Heart left ventricle (tissue), 16 donors: ENCODE measurements around the gene HTR3C. TPM values are rescaled to one million over a fixed set of nuclear protein-coding genes. Genes with fewer than 3 reads are reported as not detected.

Experiments used
- ATAC-seq, 4 donors: fragments of 200-7000 bp; cut with Tn5 transposase; one replicate each; pipeline ENCODE4 v1.9.1; 2020 to 2022; ENCODE audit warnings: moderate library complexity in 4 of 4, mild to moderate bottlenecking in 3 of 4, moderate number of reproducible peaks in 1 of 4
- DNase-seq, 5 donors: peaks; one replicate each; pipeline ENCODE4 v3.0.0-alpha.2; 2020
- H3K27ac ChIP-seq, 12 donors: fragments of 200-600 bp; sonication (generic) in 4 of 12; one replicate each; pipeline versions ENCODE4 v1.5.0 to v1.8.0; 2016 to 2022; ENCODE audit warnings: mild to moderate bottlenecking in 2 of 12
- H3K27me3 ChIP-seq, 9 donors: fragments of 200-600 bp; sonication (generic) in 2 of 9; one replicate each; pipeline versions ENCODE4 v1.5.1 to v1.8.0; 2016 to 2022; ENCODE audit warnings: mild to moderate bottlenecking in 3 of 9
- H3K36me3 ChIP-seq, 9 donors: fragments of 200-600 bp; sonication (generic) in 2 of 9; one replicate each; pipeline versions ENCODE4 v1.5.0 to v1.8.0; 2018 to 2022; ENCODE audit warnings: mild to moderate bottlenecking in 2 of 9
- H3K4me1 ChIP-seq, 12 donors: fragments of 200-600 bp; sonication (generic) in 4 of 12; one replicate each; pipeline versions ENCODE4 v1.5.0 to v1.8.0; 2016 to 2022; ENCODE audit warnings: mild to moderate bottlenecking in 3 of 12
- H3K4me3 ChIP-seq, 12 donors: fragments of 200-600 bp; sonication (generic) in 4 of 12; one replicate each; pipeline versions ENCODE4 v1.5.0 to v1.8.0; 2017 to 2022; ENCODE audit warnings: mild to moderate bottlenecking in 9 of 12, moderate library complexity in 4 of 12
- H3K9me3 ChIP-seq, 12 donors: fragments of 200-600 bp; sonication (generic) in 4 of 12; one replicate each; pipeline versions ENCODE4 v1.5.0 to v1.8.0; 2016 to 2022; ENCODE audit warnings: mild to moderate bottlenecking in 1 of 12
- CTCF ChIP-seq, 12 donors: fragments of 200-600 bp; sonication (generic) in 4 of 12; IDR thresholded peaks; one replicate each; pipeline versions ENCODE4 v1.5.0 to v1.8.0; 2018 to 2022; ENCODE audit warnings: antibody characterized with exemption in 12 of 12, mild to moderate bottlenecking in 5 of 12
- POLR2A ChIP-seq, 2 donors: fragments of 450-650 bp; IDR thresholded peaks; one replicate each; pipeline ENCODE4 v1.6.1; 2017; ENCODE audit warnings: antibody characterized with exemption in 2 of 2, mild to moderate bottlenecking in 2 of 2, moderate library complexity in 2 of 2
- WGBS, 4 donors: extraction: QIAGEN DNeasy Blood & Tissue Kit in 2 of 4; methylation state at CpG; one replicate each; pipeline versions ENCODE4 v1.1.5 to v1.1.7; 2013 to 2018; 5-methylcytosine and 5-hydroxymethylcytosine counted together
- intact Hi-C, 10 donors: fragments of 100-400 bp; cut with DNase I; formaldehyde crosslinking; loops; one replicate each; pipeline versions ENCODE4 v1.11.1 to v1.14.2; 2022
- polyA plus RNA-seq, 2 donors: library from polyadenylated mRNA; stranded (reverse); fragments of 200-250 nt; gene quantifications; one replicate each; pipeline ENCODE4 v1.2.3, GENCODE V29; 2013
- total RNA-seq, 9 donors: library from RNA; depleted of rRNA in 2 of 9; stranded (reverse); fragments of >200 nt in 2 of 9; fragmentation: NEBNext Ultra II Directional in 3 of 9; extraction: Animal tissue kit (Norgen Biotek cat#: 25700) in 3 of 9; gene quantifications; one replicate each; pipeline versions ENCODE4 v1.1.0 to v1.2.4, GENCODE V29; 2016 to 2023
- donor health status: ischemic (EF 13 %, LVEDD 7.1; RV severe dilation, severe dysfunction).
- donor health status: healthy with polysubstance abuse.
- donor health status: DM: no; HTN: yes; CAD: no.
- donor health status: DM: no; HTN: no; CAD: no.
- donor health status: ischemic (EF 25% LVEDD 6.9; RV normal size, moderate dysfunction).
- donor health status: ischemic (EF 25% LVEDD 5.7; RV mildly dilated, moderate dysfunction).
- donor health status: healthy.
- donor health status: DM: yes; HTN: yes; CAD: no.
- donor health status: ischemic (EF 35%, LVEDD 5.7; RV mildly dilated, moderate dysfunction).
- donor health status: nonischemic (EF 11% LVEDD 7.7; RV severe dilation, severe dysfunction).
- donor health status: DM: yes; HTN: yes; CAD: no.
- donor health status: PGD.
- donor health status: ischemic (EF 29% LVEDD 5.4; RV normal size, mild dysfunction).
- donor health status: nonischemic (EF 23%, LVEDD 6.1; RV moderate dilation, normal function).

HTR3C gene
- total and polyA plus RNA-seq, 11 donors: not detected

GRCh38 chr3:184042617-184043016, 10.2 kb upstream of the HTR3C start:
- no peak for DNase-seq
- no peaks in the 10 kb centered on the region for H3K36me3 ChIP-seq

GRCh38 chr3:184045995-184046394, 6.9 kb upstream of the HTR3C start:
- ATAC-seq: no peak
- H3K27ac ChIP-seq: no peak overlapping the region
- DNase-seq: no peak
- H3K27me3 ChIP-seq: no peaks in the 10 kb centered on the region
- H3K4me3 ChIP-seq: no peak overlapping the region
- 90 to 95% (median 90%) methylated on average over 5 of the region's 5 CpGs for WGBS, 4 donors
- no peaks in the 10 kb centered on the region for H3K36me3 ChIP-seq
- TF ChIP-seq POLR2A (IDR thresholded peaks at IDR 0.05) (no peak), CTCF (IDR thresholded peaks at IDR 0.05) (no peak)
- no peaks in the 10 kb centered on the region for H3K9me3 ChIP-seq
- no peaks in the 10 kb centered on the region for H3K4me1 ChIP-seq
- intact Hi-C loops: loop anchor here in 1 of 10 donors (10.0 kb wide), 1 partner anchor 219 kb away; the partner anchor contains the start of gene CAMK2N2

More at GRCh38 chr3:184042617-184043016, 10.2 kb upstream of the HTR3C start:
- TF ChIP-seq POLR2A (IDR thresholded peaks at IDR 0.05): no peak
- no peak for TF ChIP-seq CTCF (IDR thresholded peaks at IDR 0.05)
- Histone ChIP-seq H3K27me3 (no peaks in the 10 kb centered on the region), H3K4me1 (no peaks in the 10 kb centered on the region), H3K4me3 (no peak overlapping the region), H3K9me3 (no peaks in the 10 kb centered on the region), H3K27ac (no peak overlapping the region)
- intact Hi-C loops: loop anchor here in 1 of 10 donors (10.0 kb wide), 1 partner anchor 222 kb away; the partner anchor contains the start of gene CAMK2N2
- 80 to 93% (median 86%) methylated on average over 1 of the region's 1 CpG for WGBS, 4 donors
- no peak for ATAC-seq

GRCh38 chr3:184050217-184050847, 2.5 kb upstream of the HTR3C start:
- ATAC-seq: no peak
- H3K27ac ChIP-seq: no peak overlapping the region
- DNase-seq: no peak
- WGBS, 4 donors: 79 to 83% (median 79%) methylated on average over 7 of the region's 7 CpGs
- H3K4me3 ChIP-seq: no peak overlapping the region
- H3K36me3 ChIP-seq: no peaks in the 10 kb centered on the region
- TF ChIP-seq POLR2A (IDR thresholded peaks at IDR 0.05): no peak
- TF ChIP-seq CTCF (IDR thresholded peaks at IDR 0.05): no peak
- H3K27me3 ChIP-seq: no peaks in the 10 kb centered on the region
- H3K9me3 ChIP-seq: no peaks in the 10 kb centered on the region
- intact Hi-C loops: no loop called here
- no peaks in the 10 kb centered on the region for H3K4me1 ChIP-seq

- ATAC-seq (no peak), DNase-seq (no peak)
- TF ChIP-seq CTCF (IDR thresholded peaks at IDR 0.05) (no peak), POLR2A (IDR thresholded peaks at IDR 0.05) (no peak)
- intact Hi-C loops: no loop called here
- H3K9me3 ChIP-seq: no peaks in the 10 kb centered on the region
- no peak overlapping the region for H3K4me3 ChIP-seq
- no peaks in the 10 kb centered on the region for H3K36me3 ChIP-seq
- H3K27me3 ChIP-seq: peaks cover 0 to 6% (median 0%) of the 10 kb centered on the region in 9 donors
- H3K27ac ChIP-seq: no peak overlapping the region
- no peaks in the 10 kb centered on the region for H3K4me1 ChIP-seq
- 64 to 69% (median 66%) methylated on average over 9 of the region's 9 CpGs for WGBS, 4 donors
These were observed 5.2 kb downstream of the HTR3C start for GRCh38 chr3:184058029-184058428.
